Karpas-422 (cell line): ENCODE results near the gene WAC. TPM values are rescaled to one million over a fixed set of nuclear protein-coding genes. Genes with fewer than 3 reads are reported as not detected.

ENCODE experiments used
- DNase-seq: peaks from one replicate; pipeline ENCODE4 v3.0.0-alpha.2; 2015
- H2AFZ ChIP-seq: fragments of 200-600 bp; sonication (generic); 2 replicates; pipeline ENCODE4 v1.6.1; 2014; ENCODE audit warnings: antibody characterized with exemption, low read length, mixed read lengths
- H3K27ac ChIP-seq: fragments of 200-600 bp; sonication (generic); 2 replicates; pipeline ENCODE4 v1.5.1; 2014; ENCODE audit warnings: mild to moderate bottlenecking, low read length, moderate library complexity
- H3K27me3 ChIP-seq: fragments of 200-600 bp; sonication (generic); 2 replicates; pipeline ENCODE4 v1.6.1; 2014; ENCODE audit warnings: low read length, mixed read lengths
- H3K36me3 ChIP-seq: fragments of 200-600 bp; sonication (generic); 2 replicates; pipeline ENCODE4 v1.6.1; 2014; ENCODE audit warnings: low read length, mixed read lengths; ENCODE audit not compliant: insufficient read depth
- H3K4me1 ChIP-seq: fragments of 200-600 bp; sonication (generic); 2 replicates; pipeline ENCODE4 v1.6.1; 2014; ENCODE audit warnings: mild to moderate bottlenecking, low read length, mixed read lengths
- H3K4me2 ChIP-seq: fragments of 200-600 bp; sonication (generic); 2 replicates; pipeline ENCODE4 v1.6.1; 2014; ENCODE audit warnings: low read length, low read depth, mild to moderate bottlenecking; ENCODE audit not compliant: poor library complexity, severe bottlenecking
- H3K4me3 ChIP-seq: fragments of 200-600 bp; sonication (generic); 2 replicates; pipeline ENCODE4 v1.5.1; 2014; ENCODE audit warnings: mild to moderate bottlenecking, antibody characterized with exemption, low read length, mixed read lengths
- H3K79me2 ChIP-seq: fragments of 200-600 bp; sonication (generic); 2 replicates; pipeline ENCODE4 v1.6.1; 2014; ENCODE audit warnings: mild to moderate bottlenecking, low read length, mixed read lengths
- H3K9ac ChIP-seq: fragments of 200-600 bp; sonication (generic); 2 replicates; pipeline ENCODE4 v1.6.0; 2014; ENCODE audit warnings: low read length
- H3K9me2 ChIP-seq: fragments of 200-600 bp; sonication (generic), shearing (Covaris generic); replicated peaks from 2 replicates; pipeline ENCODE4 v1.6.0; 2014; ENCODE audit warnings: mild to moderate bottlenecking, low read length, moderate library complexity; ENCODE audit not compliant: insufficient read depth
- H3K9me3 ChIP-seq: fragments of 300-700, 200-600 bp; sonication (generic); 2 replicates; pipeline ENCODE4 v1.6.1; 2014; ENCODE audit warnings: low read length, mixed read lengths
- H4K20me1 ChIP-seq: fragments of 200-600 bp; sonication (generic); 2 replicates; pipeline ENCODE4 v1.6.1; 2014; ENCODE audit warnings: mild to moderate bottlenecking, antibody characterized with exemption, low read length, low read depth; ENCODE audit not compliant: insufficient read depth
- small RNA-seq: library from RNA; depleted of rRNA; stranded (forward); fragments of <200 nt; gene quantifications from one replicate; pipeline ENCODE3, GENCODE V24; 2014
- total RNA-seq: library from RNA; depleted of rRNA; stranded (reverse); fragments of >200 nt; shearing (Covaris generic); gene quantifications from 2 replicates; pipeline ENCODE4 v1.2.3, GENCODE V29; 2014; ENCODE audit warnings: low replicate concordance; rRNA removed

WAC gene
- total RNA-seq, 1 experiment from 2014 or later: 156 TPM

GRCh38 chr10:28668363-28669226 lies 135.7 kb downstream of the WAC start:
- Histone ChIP-seq H3K27ac (no peak overlapping the region), H3K4me1 (no peaks in the 10 kb centered on the region), H3K4me2 (no peak overlapping the region), H3K9me2 (no peaks in the 10 kb centered on the region), H3K36me3 (no peaks in the 10 kb centered on the region), H4K20me1 (no peaks in the 10 kb centered on the region), H2AFZ (no peak overlapping the region), H3K4me3 (no peak overlapping the region), H3K27me3 (no peaks in the 10 kb centered on the region), H3K9ac (no peak overlapping the region), H3K9me3 (no peaks in the 10 kb centered on the region), H3K79me2 (no peaks in the 10 kb centered on the region)
- no peak for DNase-seq

- Histone ChIP-seq H3K36me3 (no peaks in the 10 kb centered on the region), H3K9me2 (no peaks in the 10 kb centered on the region), H4K20me1 (no peaks in the 10 kb centered on the region), H3K9me3 (no peaks in the 10 kb centered on the region), H3K4me3 (no peak overlapping the region), H3K27me3 (no peaks in the 10 kb centered on the region), H3K79me2 (no peaks in the 10 kb centered on the region), H3K4me2 (no peak overlapping the region), H2AFZ (no peak overlapping the region), H3K9ac (no peak overlapping the region), H3K4me1 (no peaks in the 10 kb centered on the region), H3K27ac (no peak overlapping the region)
- DNase-seq: no peak
These were observed 136.6 kb downstream of the WAC start for GRCh38 chr10:28669227-28670173.

Small RNAs within 50 kb of the gene (small RNA-seq; reads per million reads assigned to genes)
- not detected for gene RNU4ATAC6P
- gene RNU6-1067P: 0.20 reads per million

Other genes starting within 250 kb of the WAC start
- 0.47 and 0.56 TPM in 2 replicates for gene MPP7, start 230.1 kb upstream of the WAC start, total RNA-seq
- not detected in 2 replicates for gene BAMBI, start 144.4 kb downstream of the WAC start, total RNA-seq